Myocyte (in vitro differentiated cells): ENCODE results near the gene TAS2R38. TPM values are rescaled to one million over a fixed set of nuclear protein-coding genes. Genes with fewer than 3 reads are reported as not detected.

Source experiments
- DNase-seq: peaks from one replicate; pipeline ENCODE4 v3.0.0-alpha.2; 2012; ENCODE audit warnings: low read depth
- total RNA-seq: library from RNA; depleted of rRNA; stranded (reverse); fragments of >200 nt; gene quantifications from 2 replicates; pipeline ENCODE4 v1.2.3, GENCODE V29; 2014

TAS2R38 gene
- total RNA-seq, 1 donor from 2014 or later = not detected

- DNase-seq = no peak
Measured at GRCh38 chr7:141976524-141977245, 3.1 kb upstream of the TAS2R38 start.

- DNase-seq = peak; percentile 82
Measured at GRCh38 chr7:141975806-141976523, 2.4 kb upstream of the TAS2R38 start.

- DNase-seq = no peak
Measured at GRCh38 chr7:141974831-141975230, 1.3 kb upstream of the TAS2R38 start.

- no peak for DNase-seq
Measured at GRCh38 chr7:141960687-141961422, 12.7 kb downstream of the TAS2R38 start.

- no peak for DNase-seq
Measured at GRCh38 chr7:141956084-141956483, 17.5 kb downstream of the TAS2R38 start.

GRCh38 chr7:141954334-141954733 is 19.2 kb downstream of the TAS2R38 start:
- no peak for DNase-seq

- DNase-seq = no peak
Measured at GRCh38 chr7:141952461-141952860, 21.1 kb downstream of the TAS2R38 start.

- no peak for DNase-seq
Measured at GRCh38 chr7:141950806-141951205, 22.8 kb downstream of the TAS2R38 start.

GRCh38 chr7:141949911-141950310 is 23.7 kb downstream of the TAS2R38 start:
- DNase-seq = no peak

GRCh38 chr7:141949451-141949850 is 24.1 kb downstream of the TAS2R38 start:
- no peak for DNase-seq

GRCh38 chr7:141949021-141949420 is 24.6 kb downstream of the TAS2R38 start:
- no peak for DNase-seq

- DNase-seq = no peak
Measured at GRCh38 chr7:141946796-141947195, 26.8 kb downstream of the TAS2R38 start, which contains the start of gene CLEC5A. CLEC5A (minus strand) TSS chr7:141946974; CDS start chr7:141946292, 682 bp downstream.

- DNase-seq = no peak
Measured at GRCh38 chr7:141945356-141945755, 28.2 kb downstream of the TAS2R38 start.

GRCh38 chr7:141944811-141945210 is 28.8 kb downstream of the TAS2R38 start:
- no peak for DNase-seq

GRCh38 chr7:141943846-141944245 is 29.7 kb downstream of the TAS2R38 start:
- no peak for DNase-seq

- DNase-seq = no peak
Measured at GRCh38 chr7:141941075-141941474, 32.5 kb downstream of the TAS2R38 start.

- DNase-seq = no peak
Measured at GRCh38 chr7:141930211-141930610, 43.4 kb downstream of the TAS2R38 start.

- DNase-seq = no peak
Measured at GRCh38 chr7:141928845-141929195, 44.8 kb downstream of the TAS2R38 start.

- no peak for DNase-seq
Measured at GRCh38 chr7:141928146-141928844, 45.3 kb downstream of the TAS2R38 start.
